VCaP (cell line): Measurements from ENCODE around the gene CLASRP.

ENCODE experiments used
- H3K27ac ChIP-seq: fragments of 450-650 bp; 2 replicates; pipeline ENCODE4 v1.5.1; 2017
- TF ChIP-seq, protein P1 (sequence below): fragments of 450-650 bp; conservative IDR thresholded peaks from 2 replicates; pipeline ENCODE4 v1.5.1; 2017; ENCODE audit warnings: mild to moderate bottlenecking, moderate library complexity

The CLASRP gene

DNA sequence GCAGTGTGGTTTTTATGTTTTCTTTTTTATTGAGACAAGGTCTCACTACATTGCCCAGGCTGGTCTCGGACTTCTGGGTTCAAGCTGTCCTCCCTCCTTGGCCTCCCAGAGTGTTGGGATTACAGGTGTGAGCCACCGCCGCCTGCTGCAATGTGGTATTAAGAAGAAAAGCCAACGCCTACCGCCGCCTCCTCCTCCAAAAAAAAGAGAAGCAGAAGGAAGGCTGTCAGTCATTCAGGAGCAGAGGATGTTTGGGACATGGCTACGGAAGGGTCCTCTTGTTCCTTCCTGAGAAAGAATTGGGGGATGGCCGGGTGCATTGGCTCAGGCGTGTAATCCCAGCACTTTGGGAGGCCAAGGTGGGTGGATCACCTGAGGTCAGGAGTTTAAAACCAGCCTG is 55.3 kb downstream of the CLASRP start:
- TF ChIP-seq, protein P1, sequence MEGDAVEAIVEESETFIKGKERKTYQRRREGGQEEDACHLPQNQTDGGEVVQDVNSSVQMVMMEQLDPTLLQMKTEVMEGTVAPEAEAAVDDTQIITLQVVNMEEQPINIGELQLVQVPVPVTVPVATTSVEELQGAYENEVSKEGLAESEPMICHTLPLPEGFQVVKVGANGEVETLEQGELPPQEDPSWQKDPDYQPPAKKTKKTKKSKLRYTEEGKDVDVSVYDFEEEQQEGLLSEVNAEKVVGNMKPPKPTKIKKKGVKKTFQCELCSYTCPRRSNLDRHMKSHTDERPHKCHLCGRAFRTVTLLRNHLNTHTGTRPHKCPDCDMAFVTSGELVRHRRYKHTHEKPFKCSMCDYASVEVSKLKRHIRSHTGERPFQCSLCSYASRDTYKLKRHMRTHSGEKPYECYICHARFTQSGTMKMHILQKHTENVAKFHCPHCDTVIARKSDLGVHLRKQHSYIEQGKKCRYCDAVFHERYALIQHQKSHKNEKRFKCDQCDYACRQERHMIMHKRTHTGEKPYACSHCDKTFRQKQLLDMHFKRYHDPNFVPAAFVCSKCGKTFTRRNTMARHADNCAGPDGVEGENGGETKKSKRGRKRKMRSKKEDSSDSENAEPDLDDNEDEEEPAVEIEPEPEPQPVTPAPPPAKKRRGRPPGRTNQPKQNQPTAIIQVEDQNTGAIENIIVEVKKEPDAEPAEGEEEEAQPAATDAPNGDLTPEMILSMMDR = no peak
- peak overlapping the region; percentile 98; the same call in 1 of the 2 replicates for H3K27ac ChIP-seq

DNA sequence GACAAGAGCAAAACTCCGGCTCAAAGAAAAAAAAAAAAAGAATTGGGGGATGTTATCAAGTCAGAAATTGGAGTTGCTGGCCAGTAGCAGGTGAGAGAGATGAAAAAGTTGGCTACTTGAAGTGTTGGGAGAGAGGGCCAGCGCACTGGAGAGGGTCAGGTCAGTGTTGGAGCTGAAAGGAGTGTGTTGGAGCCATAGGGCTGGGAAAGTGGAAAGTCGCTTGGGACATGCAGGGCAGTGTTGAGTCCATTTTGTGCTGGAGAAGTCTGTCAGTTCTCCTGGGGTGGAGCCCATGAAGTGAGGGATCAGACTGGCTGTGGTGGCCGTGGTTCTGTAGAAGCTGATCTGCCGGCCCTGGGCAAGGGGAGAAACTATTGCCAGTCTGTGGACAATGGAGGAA is 55.9 kb downstream of the CLASRP start:
- H3K27ac ChIP-seq = peak overlapping the region; percentile 98; the same call in 1 of the 2 replicates
- TF ChIP-seq, protein P1 = no peak

DNA sequence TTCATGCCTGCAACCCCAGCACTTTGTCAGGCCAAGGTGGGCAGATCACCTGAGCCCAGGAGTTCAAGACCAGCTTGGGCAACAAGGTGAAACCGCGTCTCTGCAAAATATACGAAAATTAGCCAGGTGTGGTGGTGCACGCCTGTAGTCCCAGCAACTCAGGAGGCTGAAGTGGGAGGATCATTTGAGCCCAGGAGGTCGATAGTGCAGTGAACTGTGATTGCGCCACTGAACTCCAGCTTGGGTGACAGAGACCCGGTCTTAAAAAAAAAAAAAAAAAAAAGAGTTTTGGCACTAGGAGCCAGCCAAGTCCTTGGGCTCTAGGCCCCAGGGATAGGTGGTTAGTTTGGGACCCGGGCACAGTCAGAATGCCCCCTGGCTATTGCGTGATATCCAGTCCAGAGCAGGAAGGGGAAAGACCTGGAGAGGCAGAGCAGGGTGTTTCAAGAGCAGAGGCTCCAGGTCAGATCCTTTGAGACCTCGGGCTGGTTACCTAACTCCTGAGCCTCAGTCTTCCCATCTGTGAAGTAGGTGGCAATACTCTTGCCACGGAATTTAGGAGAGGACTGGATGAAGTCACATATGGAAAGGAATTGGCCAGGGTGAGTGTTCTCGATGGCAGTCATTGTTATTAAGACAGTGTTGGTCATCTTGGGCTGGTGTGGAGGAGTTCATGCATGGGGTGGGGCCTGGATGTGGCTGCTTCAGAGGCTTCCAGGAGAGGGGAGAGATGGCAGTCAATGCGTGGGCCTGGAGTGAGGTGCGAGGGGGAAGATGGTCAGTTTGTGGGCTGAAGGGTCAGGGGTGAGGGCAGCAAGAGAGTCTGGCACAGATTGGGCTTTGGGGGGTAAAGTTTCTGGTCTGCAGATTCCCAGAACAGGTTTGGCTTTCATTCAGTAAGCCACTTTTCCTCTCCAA is 56.9 kb downstream of the CLASRP start:
- no peak overlapping the region for H3K27ac ChIP-seq
- TF ChIP-seq, protein P1 = no peak

DNA sequence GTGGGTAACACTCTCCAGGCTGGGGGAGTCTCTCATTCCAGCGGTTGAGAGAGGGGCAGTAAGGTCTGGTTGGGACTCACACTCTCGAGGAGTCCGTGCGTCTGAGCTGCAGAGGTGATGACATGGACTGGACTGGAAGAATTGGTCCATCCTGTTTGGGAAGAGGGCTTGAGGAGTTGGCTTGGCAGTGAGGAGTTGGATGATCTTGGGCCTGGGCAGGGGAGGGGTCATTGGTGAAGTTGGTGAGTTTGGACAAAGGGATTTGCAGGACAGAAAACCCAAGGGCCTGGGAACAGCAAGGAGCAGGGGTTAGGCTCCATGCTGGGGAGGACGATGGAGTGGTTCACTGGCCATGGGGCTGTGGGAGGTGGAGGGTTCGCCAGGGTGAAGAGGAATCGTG is 57.9 kb downstream of the CLASRP start:
- TF ChIP-seq, protein P1 = no peak
- H3K27ac ChIP-seq = no peak overlapping the region

DNA sequence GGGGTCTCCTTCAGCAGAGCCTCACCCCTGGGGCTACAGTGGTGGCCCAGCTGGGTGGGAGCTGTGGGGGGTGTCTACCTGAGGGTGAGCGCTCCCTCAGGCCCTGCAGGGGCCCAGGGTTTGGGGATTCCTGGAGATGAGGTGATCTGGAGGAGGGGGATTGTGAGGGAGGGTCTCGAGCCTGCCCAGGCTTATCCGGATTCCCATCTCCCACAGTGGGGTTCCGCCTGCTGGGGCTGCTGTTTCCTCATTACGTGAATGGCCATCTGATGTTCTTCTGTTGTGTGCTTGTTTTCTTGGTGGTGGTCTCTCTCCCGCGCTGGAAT is 58.6 kb downstream of the CLASRP start:
- TF ChIP-seq, protein P1 = no peak
- H3K27ac ChIP-seq = no peak overlapping the region

DNA sequence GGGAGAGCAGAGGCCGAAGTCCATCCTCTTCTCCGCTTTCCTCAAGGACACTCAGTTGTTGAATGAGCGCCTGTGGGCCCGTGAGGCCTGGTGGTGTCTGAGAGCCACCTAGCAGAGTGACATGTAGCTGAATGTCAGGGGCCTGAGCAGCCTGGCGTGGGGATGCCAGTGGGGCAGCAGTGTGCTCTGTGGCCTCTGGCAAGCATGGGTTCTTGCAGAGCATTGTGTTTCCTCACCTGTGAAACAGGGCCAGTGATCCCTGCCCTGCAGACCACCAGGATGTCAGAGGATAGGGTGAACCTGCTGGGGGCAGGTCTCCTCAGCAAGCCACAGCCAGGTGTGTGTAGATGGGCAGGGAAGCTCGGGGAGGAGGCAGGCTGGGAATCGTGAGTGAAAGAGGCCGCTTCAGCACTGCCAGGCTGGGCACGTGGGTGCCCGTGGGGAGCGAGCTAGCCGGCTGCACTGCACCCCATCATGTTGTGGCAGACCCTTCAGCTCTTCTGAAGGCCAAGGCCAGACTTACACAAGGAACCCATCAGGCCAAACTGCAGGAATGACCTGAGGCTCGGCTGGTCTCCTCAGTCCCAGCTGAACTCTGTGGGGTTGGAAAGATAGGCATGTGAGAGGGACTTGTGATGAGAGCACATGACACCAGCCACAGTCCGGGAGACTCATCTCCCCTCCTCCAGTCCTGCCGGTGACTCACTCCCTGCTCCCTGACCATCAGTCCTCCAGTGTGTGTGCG is 59.1 kb downstream of the CLASRP start:
- H3K27ac ChIP-seq = no peak overlapping the region
- TF ChIP-seq, protein P1 = no peak
